ENCODE results near the gene PMF1.

DNA sequence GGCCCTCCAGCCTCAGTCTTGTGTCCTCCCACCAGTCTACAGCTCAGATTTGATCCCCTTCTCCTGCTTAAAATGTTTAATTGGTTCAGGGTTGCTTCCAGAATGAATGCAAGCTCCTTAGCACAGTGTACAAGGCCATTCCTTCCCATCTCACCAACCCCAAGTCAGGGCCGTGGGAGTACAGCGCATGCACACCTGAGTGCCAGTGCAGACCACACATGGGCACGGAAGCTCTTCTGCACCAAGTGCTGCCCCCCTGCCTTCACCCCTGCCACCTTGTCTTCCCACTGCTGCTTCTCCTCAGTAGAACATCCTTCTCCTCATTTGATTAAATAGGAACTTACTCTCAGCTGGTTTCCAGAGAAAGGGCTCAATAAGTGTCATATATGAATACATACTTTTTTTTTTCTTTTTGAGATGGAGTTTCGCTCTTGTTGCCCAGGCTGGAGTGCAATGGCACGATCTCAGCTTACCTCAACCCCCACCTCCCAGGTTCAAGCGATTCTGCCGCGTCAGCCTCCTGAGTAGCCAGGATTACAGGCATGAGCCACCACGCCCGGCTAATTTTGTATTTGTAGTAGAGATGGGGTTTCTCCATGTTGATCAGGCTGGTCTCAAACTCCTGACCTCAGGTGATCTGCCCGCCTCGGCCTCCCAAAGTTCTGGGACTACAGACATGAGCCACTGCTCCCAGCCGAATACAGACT, 9.3 kb downstream of the PMF1 start:
- TF ChIP-seq, protein P1, sequence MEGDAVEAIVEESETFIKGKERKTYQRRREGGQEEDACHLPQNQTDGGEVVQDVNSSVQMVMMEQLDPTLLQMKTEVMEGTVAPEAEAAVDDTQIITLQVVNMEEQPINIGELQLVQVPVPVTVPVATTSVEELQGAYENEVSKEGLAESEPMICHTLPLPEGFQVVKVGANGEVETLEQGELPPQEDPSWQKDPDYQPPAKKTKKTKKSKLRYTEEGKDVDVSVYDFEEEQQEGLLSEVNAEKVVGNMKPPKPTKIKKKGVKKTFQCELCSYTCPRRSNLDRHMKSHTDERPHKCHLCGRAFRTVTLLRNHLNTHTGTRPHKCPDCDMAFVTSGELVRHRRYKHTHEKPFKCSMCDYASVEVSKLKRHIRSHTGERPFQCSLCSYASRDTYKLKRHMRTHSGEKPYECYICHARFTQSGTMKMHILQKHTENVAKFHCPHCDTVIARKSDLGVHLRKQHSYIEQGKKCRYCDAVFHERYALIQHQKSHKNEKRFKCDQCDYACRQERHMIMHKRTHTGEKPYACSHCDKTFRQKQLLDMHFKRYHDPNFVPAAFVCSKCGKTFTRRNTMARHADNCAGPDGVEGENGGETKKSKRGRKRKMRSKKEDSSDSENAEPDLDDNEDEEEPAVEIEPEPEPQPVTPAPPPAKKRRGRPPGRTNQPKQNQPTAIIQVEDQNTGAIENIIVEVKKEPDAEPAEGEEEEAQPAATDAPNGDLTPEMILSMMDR (IDR thresholded peaks at IDR 0.05): no peak
- no peak for TF ChIP-seq POLR2A (IDR thresholded peaks at IDR 0.05)

Measured in esophagus squamous epithelium (tissue), 4 donors.